SU-DHL-6 (cell line): ENCODE results near the gene DAO.

ENCODE experiments used
- H2AFZ ChIP-seq: fragments of 200-600 bp; sonication (generic); 2 replicates; pipeline ENCODE4 v1.6.1; 2014; ENCODE audit warnings: low read depth, mild to moderate bottlenecking, moderate library complexity, mixed read lengths, antibody characterized with exemption, low read length; ENCODE audit not compliant: severe bottlenecking
- H3F3A ChIP-seq: fragments of 200-600 bp; shearing (Covaris generic); 2 replicates; pipeline ENCODE4 v1.6.0; 2016; ENCODE audit warnings: antibody characterized with exemption, mild to moderate bottlenecking; ENCODE audit not compliant: insufficient read depth
- H3K27ac ChIP-seq: fragments of 200-600 bp; sonication (generic); 2 replicates; pipeline ENCODE4 v1.5.1; 2016; ENCODE audit warnings: low read depth, mild to moderate bottlenecking, low read length, moderate library complexity, mixed read lengths
- H3K27me3 ChIP-seq: fragments of 200-600 bp; sonication (generic), shearing (Covaris generic); 2 replicates; pipeline ENCODE4 v1.6.0; 2014; ENCODE audit warnings: mild to moderate bottlenecking, low read length
- H3K36me3 ChIP-seq: fragments of 200-600 bp; sonication (generic); 2 replicates; pipeline ENCODE4 v1.6.1; 2014; ENCODE audit warnings: mild to moderate bottlenecking, low read length, mixed read lengths
- H3K4me2 ChIP-seq: fragments of 300-600, 200-600 bp; shearing (Covaris generic), sonication (generic); 2 replicates; pipeline ENCODE4 v1.6.0; 2014; ENCODE audit warnings: low read length, low read depth, mild to moderate bottlenecking; ENCODE audit not compliant: poor library complexity, severe bottlenecking
- H3K4me3 ChIP-seq: fragments of 200-600 bp; sonication (generic); 2 replicates; pipeline ENCODE4 v1.5.1; 2014; ENCODE audit warnings: antibody characterized with exemption, low read length, mild to moderate bottlenecking, mixed read lengths; ENCODE audit not compliant: insufficient read depth, poor library complexity, severe bottlenecking
- H3K79me2 ChIP-seq: fragments of 200-600 bp; sonication (generic); 2 replicates; pipeline ENCODE4 v1.6.1; 2014; ENCODE audit warnings: mild to moderate bottlenecking, low read length, moderate library complexity; ENCODE audit not compliant: insufficient read depth
- H3K9ac ChIP-seq: fragments of 200-600 bp; sonication (generic); 2 replicates; pipeline ENCODE4 v1.7.0; 2014; ENCODE audit warnings: mild to moderate bottlenecking, low read length
- H3K9me2 ChIP-seq: fragments of 200-600 bp; sonication (generic); replicated peaks from 2 replicates; pipeline ENCODE4 v1.6.1; 2014; ENCODE audit warnings: low read length; ENCODE audit not compliant: insufficient read depth
- H3K9me3 ChIP-seq: fragments of 200-600 bp; sonication (generic); 2 replicates; pipeline ENCODE4 v1.6.1; 2014; ENCODE audit warnings: low read length, mixed read lengths; ENCODE audit not compliant: insufficient read depth
- H4K20me1 ChIP-seq: fragments of 200-600 bp; sonication (generic); 2 replicates; pipeline ENCODE4 v1.6.1; 2014; ENCODE audit warnings: low read depth, mild to moderate bottlenecking, antibody characterized with exemption, low read length, moderate library complexity, mixed read lengths
- CTCF ChIP-seq: fragments of 200-600 bp; sonication (generic); IDR thresholded peaks from one replicate; pipeline ENCODE4 v1.5.1; 2017; ENCODE audit warnings: antibody characterized with exemption, mild to moderate bottlenecking, low read length, moderate library complexity; ENCODE audit not compliant: insufficient read depth, poor library complexity, severe bottlenecking
- EZH2phosphoT487 ChIP-seq: fragments of 200-600 bp; sonication (generic), shearing (Covaris generic); conservative IDR thresholded peaks from 2 replicates; pipeline ENCODE4 v1.6.1; 2018; ENCODE audit warnings: mild to moderate bottlenecking, antibody characterized with exemption, low read length, moderate library complexity, mixed read lengths

Gene DAO

GRCh38 chr12:108845696-108846095 lies 34.2 kb upstream of the DAO start:
- no peak for TF ChIP-seq EZH2phosphoT487
- no peak for TF ChIP-seq CTCF
- H3K9me3 ChIP-seq, result no peaks in the 10 kb centered on the region
- H3F3A ChIP-seq, result no peaks in the 10 kb centered on the region
- H3K9ac ChIP-seq, result no peak overlapping the region
- H3K9me2 ChIP-seq, result no peaks in the 10 kb centered on the region
- no peaks in the 10 kb centered on the region for H4K20me1 ChIP-seq
- H3K36me3 ChIP-seq, result no peaks in the 10 kb centered on the region
- no peak overlapping the region for H2AFZ ChIP-seq
- H3K27me3 ChIP-seq, result no peaks in the 10 kb centered on the region
- no peaks in the 10 kb centered on the region for H3K79me2 ChIP-seq
- no peak overlapping the region for H3K27ac ChIP-seq
- no peak overlapping the region for H3K4me2 ChIP-seq
- no peak overlapping the region for H3K4me3 ChIP-seq

GRCh38 chr12:108846290-108846701 lies 33.6 kb upstream of the DAO start:
- Histone ChIP-seq H3K79me2 (no peaks in the 10 kb centered on the region), H3K9ac (no peak overlapping the region), H3K27ac (no peak overlapping the region), H4K20me1 (no peaks in the 10 kb centered on the region), H2AFZ (no peak overlapping the region), H3K4me2 (no peak overlapping the region), H3K4me3 (no peak overlapping the region), H3F3A (no peaks in the 10 kb centered on the region; the same call in 1 of the 2 replicates), H3K9me3 (no peaks in the 10 kb centered on the region), H3K36me3 (no peaks in the 10 kb centered on the region), H3K9me2 (no peaks in the 10 kb centered on the region), H3K27me3 (no peaks in the 10 kb centered on the region)
- no peak for TF ChIP-seq EZH2phosphoT487
- TF ChIP-seq CTCF, result no peak

- H3K36me3 ChIP-seq, result no peaks in the 10 kb centered on the region
- no peaks in the 10 kb centered on the region for H4K20me1 ChIP-seq
- H3F3A ChIP-seq, result no peaks in the 10 kb centered on the region; the same call in 1 of the 2 replicates
- no peak overlapping the region for H3K9ac ChIP-seq
- no peak overlapping the region for H3K4me3 ChIP-seq
- no peak overlapping the region for H3K4me2 ChIP-seq
- no peaks in the 10 kb centered on the region for H3K9me3 ChIP-seq
- no peak overlapping the region for H3K27ac ChIP-seq
- no peaks in the 10 kb centered on the region for H3K9me2 ChIP-seq
- TF ChIP-seq CTCF, result no peak
- no peak for TF ChIP-seq EZH2phosphoT487
- no peaks in the 10 kb centered on the region for H3K79me2 ChIP-seq
- no peak overlapping the region for H2AFZ ChIP-seq
- no peaks in the 10 kb centered on the region for H3K27me3 ChIP-seq
Observed at GRCh38 chr12:108847705-108848104, 32.2 kb upstream of the DAO start.
